Measurements from ENCODE around the gene CALN1.

DNA sequence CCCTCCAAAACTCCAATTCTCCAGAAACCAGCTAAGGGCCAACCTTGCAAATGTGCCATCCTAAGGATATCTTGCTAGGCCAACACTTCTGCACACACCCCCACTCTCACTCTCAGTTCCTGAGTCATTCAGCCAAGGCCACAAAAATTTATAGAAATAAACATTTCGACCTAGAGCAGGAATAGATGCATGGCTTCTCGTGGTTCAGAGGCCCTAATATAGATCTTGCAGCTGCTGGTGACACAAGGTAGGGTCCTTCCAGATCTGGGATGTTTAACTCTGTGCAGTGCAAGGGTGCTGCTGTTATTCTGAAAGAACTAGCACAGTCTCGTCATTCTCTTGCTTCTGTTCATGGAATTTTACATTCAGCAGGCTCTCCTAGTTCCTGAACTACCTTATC, 369.3 kb downstream of the CALN1 start:
- TF ChIP-seq ZNF274 (IDR thresholded peaks at IDR 0.05; ENCODE audit: low read depth, low read length) (no peak), YY1 (IDR thresholded peaks at IDR 0.05; ENCODE audit: insufficient read depth, insufficient read length) (no peak)
